ENCODE data around the gene HMG20A.
A peak's percentile ranks its signal among the peaks of the same experiment; 100 is the strongest.

Gene HMG20A

GRCh38 chr15:77476995-77477394, 56.3 kb downstream of the HMG20A start:
- no peak for DNase-seq (ENCODE audit: low read depth in 2 of 2)

GRCh38 chr15:77478051-77478450, 57.4 kb downstream of the HMG20A start:
- DNase-seq (ENCODE audit: low read depth in 2 of 2): no peak

GRCh38 chr15:77479015-77479414, 58.3 kb downstream of the HMG20A start:
- no peak for DNase-seq (ENCODE audit: low read depth in 2 of 2)

GRCh38 chr15:77480859-77481633, 60.4 kb downstream of the HMG20A start:
- no peak for DNase-seq (ENCODE audit: low read depth in 2 of 2)

- DNase-seq (ENCODE audit: low read depth in 2 of 2): no peak
Observed at GRCh38 chr15:77481670-77482069, 61.0 kb downstream of the HMG20A start.

- DNase-seq (ENCODE audit: low read depth in 2 of 2): no peak
Observed at GRCh38 chr15:77482570-77482969, 61.9 kb downstream of the HMG20A start.

- no peak for DNase-seq (ENCODE audit: low read depth in 2 of 2)
Observed at GRCh38 chr15:77483425-77484140, 62.9 kb downstream of the HMG20A start.

- no peak for DNase-seq (ENCODE audit: low read depth in 2 of 2)
Observed at GRCh38 chr15:77484994-77485393, 64.3 kb downstream of the HMG20A start.

- DNase-seq (ENCODE audit: low read depth in 2 of 2): no peak
Observed at GRCh38 chr15:77486542-77487468, 66.1 kb downstream of the HMG20A start.

GRCh38 chr15:77487469-77487842, 66.8 kb downstream of the HMG20A start:
- no peak for DNase-seq (ENCODE audit: low read depth in 2 of 2)

GRCh38 chr15:77487888-77488287, 67.2 kb downstream of the HMG20A start:
- DNase-seq (ENCODE audit: low read depth in 2 of 2): no peak

- DNase-seq (ENCODE audit: low read depth in 2 of 2): no peak
Observed at GRCh38 chr15:77489647-77490046, 69.0 kb downstream of the HMG20A start.

GRCh38 chr15:77493324-77493907, 72.7 kb downstream of the HMG20A start:
- DNase-seq (ENCODE audit: low read depth in 2 of 2): no peak

- DNase-seq (ENCODE audit: low read depth in 2 of 2): no peak
Observed at GRCh38 chr15:77494073-77494867, 73.6 kb downstream of the HMG20A start.

GRCh38 chr15:77494964-77495363, 74.3 kb downstream of the HMG20A start:
- no peak for DNase-seq (ENCODE audit: low read depth in 2 of 2)

GRCh38 chr15:77495838-77496596, 75.3 kb downstream of the HMG20A start:
- no peak for DNase-seq (ENCODE audit: low read depth in 2 of 2)

GRCh38 chr15:77496715-77497109, 76.0 kb downstream of the HMG20A start:
- peak; percentile 33 to 45 for DNase-seq (ENCODE audit: low read depth in 2 of 2)

GRCh38 chr15:77497110-77497737, 76.5 kb downstream of the HMG20A start:
- no peak for DNase-seq (ENCODE audit: low read depth in 2 of 2)

- DNase-seq (ENCODE audit: low read depth in 2 of 2): no peak
Observed at GRCh38 chr15:77497942-77498361, 77.3 kb downstream of the HMG20A start.
